ENCODE measurements around the gene GSE1.

Gene GSE1

GRCh38 chr16:85664580-85665372 lies 51.7 kb downstream of the GSE1 start:
- ChIA-PET CTCF (no interaction called here), POLR2A (no interaction called here)
- DNase-seq (ENCODE audit: extremely low spot score), result no peak
- TF ChIP-seq PKNOX1 (IDR thresholded peaks at IDR 0.05), result no peak
- no peak for TF ChIP-seq FOXM1 (IDR thresholded peaks at IDR 0.05; ENCODE audit: borderline replicate concordance)

- CTCF ChIA-PET, result no interaction called here
- TF ChIP-seq ELF4 (IDR thresholded peaks at IDR 0.05) (no peak), L3MBTL2 (conservative IDR thresholded peaks at IDR 0.05) (no peak), TARDBP (IDR thresholded peaks at IDR 0.05) (no peak), PKNOX1 (IDR thresholded peaks at IDR 0.05) (no peak), FOXM1 (IDR thresholded peaks at IDR 0.05; ENCODE audit: borderline replicate concordance) (no peak), BHLHE40 (IDR thresholded peaks at IDR 0.05; ENCODE audit: borderline replicate concordance) (no peak), CTBP1 (IDR thresholded peaks at IDR 0.05; ENCODE audit: borderline replicate concordance) (no peak), ARNT (IDR thresholded peaks at IDR 0.05) (no peak), HDGF (IDR thresholded peaks at IDR 0.05; ENCODE audit: borderline replicate concordance) (no peak), SP1 (IDR thresholded peaks at IDR 0.05) (no peak), SUZ12 (IDR thresholded peaks at IDR 0.05) (no peak), LEF1 (IDR thresholded peaks at IDR 0.05; ENCODE audit: borderline replicate concordance) (no peak), FOXA1 (IDR thresholded peaks at IDR 0.05) (no peak), ZNF384 (IDR thresholded peaks at IDR 0.05) (no peak), FOXK2 (IDR thresholded peaks at IDR 0.05) (no peak)
- POLR2A ChIA-PET, result no interaction called here
- no peak for DNase-seq (ENCODE audit: extremely low spot score)
Measured at GRCh38 chr16:85665373-85665740, 52.2 kb downstream of the GSE1 start.

- ChIA-PET POLR2A (no interaction called here), CTCF (no interaction called here)
- TF ChIP-seq FOXA1 (IDR thresholded peaks at IDR 0.05), result no peak
- no peak for TF ChIP-seq HDGF (IDR thresholded peaks at IDR 0.05; ENCODE audit: borderline replicate concordance)
- TF ChIP-seq FOXK2 (IDR thresholded peaks at IDR 0.05), result no peak
- no peak for TF ChIP-seq BHLHE40 (IDR thresholded peaks at IDR 0.05; ENCODE audit: borderline replicate concordance)
- TF ChIP-seq ELF4 (IDR thresholded peaks at IDR 0.05), result no peak
- no peak for TF ChIP-seq SUZ12 (IDR thresholded peaks at IDR 0.05)
- TF ChIP-seq FOXM1 (IDR thresholded peaks at IDR 0.05; ENCODE audit: borderline replicate concordance), result no peak
- no peak for TF ChIP-seq SP1 (IDR thresholded peaks at IDR 0.05)
- TF ChIP-seq CTBP1 (IDR thresholded peaks at IDR 0.05; ENCODE audit: borderline replicate concordance), result no peak
- no peak for TF ChIP-seq LEF1 (IDR thresholded peaks at IDR 0.05; ENCODE audit: borderline replicate concordance)
- no peak for TF ChIP-seq ZNF384 (IDR thresholded peaks at IDR 0.05)
- no peak for DNase-seq (ENCODE audit: extremely low spot score)
Measured at GRCh38 chr16:85665929-85666328, 52.8 kb downstream of the GSE1 start.

GRCh38 chr16:85667261-85667660 lies 54.1 kb downstream of the GSE1 start:
- ChIA-PET CTCF (interaction anchor here (1.0 kb wide), 1 partner anchor 8 kb away, joined by 4 read pairs; no protein-coding TSS in a partner anchor), POLR2A (no interaction called here)
- DNase-seq (ENCODE audit: extremely low spot score), result no peak
- no peak for TF ChIP-seq PKNOX1 (IDR thresholded peaks at IDR 0.05)
- TF ChIP-seq ZNF384 (IDR thresholded peaks at IDR 0.05), result no peak
- TF ChIP-seq FOXM1 (IDR thresholded peaks at IDR 0.05; ENCODE audit: borderline replicate concordance), result no peak
- TF ChIP-seq SP1 (IDR thresholded peaks at IDR 0.05), result no peak
- no peak for TF ChIP-seq LEF1 (IDR thresholded peaks at IDR 0.05; ENCODE audit: borderline replicate concordance)
- TF ChIP-seq HDGF (IDR thresholded peaks at IDR 0.05; ENCODE audit: borderline replicate concordance), result no peak
- no peak for TF ChIP-seq FOXK2 (IDR thresholded peaks at IDR 0.05)
- TF ChIP-seq FOXA1 (IDR thresholded peaks at IDR 0.05), result no peak
- no peak for TF ChIP-seq NFRKB (IDR thresholded peaks at IDR 0.05)
- no peak for TF ChIP-seq SUZ12 (IDR thresholded peaks at IDR 0.05)
- TF ChIP-seq CTBP1 (IDR thresholded peaks at IDR 0.05; ENCODE audit: borderline replicate concordance), result no peak

GRCh38 chr16:85667841-85668413 lies 54.8 kb downstream of the GSE1 start:
- CTCF ChIA-PET, result interaction anchor here (1.0 kb wide), 1 partner anchor 8 kb away, joined by 4 read pairs; no protein-coding TSS in a partner anchor
- POLR2A ChIA-PET, result no interaction called here
- TF ChIP-seq HDGF (IDR thresholded peaks at IDR 0.05; ENCODE audit: borderline replicate concordance), result no peak
- no peak for TF ChIP-seq LEF1 (IDR thresholded peaks at IDR 0.05; ENCODE audit: borderline replicate concordance)
- no peak for TF ChIP-seq SP1 (IDR thresholded peaks at IDR 0.05)
- no peak for TF ChIP-seq TARDBP (IDR thresholded peaks at IDR 0.05)
- no peak for TF ChIP-seq L3MBTL2 (conservative IDR thresholded peaks at IDR 0.05)
- no peak for TF ChIP-seq FOXM1 (IDR thresholded peaks at IDR 0.05; ENCODE audit: borderline replicate concordance)
- no peak for TF ChIP-seq BHLHE40 (IDR thresholded peaks at IDR 0.05; ENCODE audit: borderline replicate concordance)
- TF ChIP-seq PKNOX1 (IDR thresholded peaks at IDR 0.05), result no peak
- DNase-seq (ENCODE audit: extremely low spot score), result no peak
